Activated CD4-positive, alpha-beta T cell treated with anti-CD3 and anti-CD28 coated beads, Interleukin-2, amount 50 U/mL, for 16 hours (primary cell): Measurements from ENCODE around the gene FREM2.

Experiments
- DNase-seq: peaks from one replicate; pipeline ENCODE4 v3.0.0-alpha.2; 2020

Gene FREM2

DNA sequence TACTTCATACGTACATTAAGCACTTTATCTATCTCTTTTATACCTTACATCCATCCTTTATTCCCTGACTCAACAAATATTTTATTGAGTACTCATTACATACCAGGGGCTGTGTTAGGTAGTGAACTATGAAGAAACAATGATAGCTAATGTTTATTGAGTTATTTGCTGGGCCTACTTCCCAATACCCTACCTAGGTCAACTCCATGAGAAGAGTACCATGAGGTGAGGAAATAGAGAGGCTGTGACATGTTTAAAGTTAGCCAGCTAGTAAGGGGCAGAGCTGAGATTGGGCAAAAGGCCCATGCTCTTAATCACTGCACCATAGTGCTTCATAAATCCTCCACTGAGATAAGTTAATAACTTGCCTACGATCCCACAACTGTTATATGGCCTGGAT, 79.9 kb downstream of the FREM2 start:
- DNase-seq: no peak

DNA sequence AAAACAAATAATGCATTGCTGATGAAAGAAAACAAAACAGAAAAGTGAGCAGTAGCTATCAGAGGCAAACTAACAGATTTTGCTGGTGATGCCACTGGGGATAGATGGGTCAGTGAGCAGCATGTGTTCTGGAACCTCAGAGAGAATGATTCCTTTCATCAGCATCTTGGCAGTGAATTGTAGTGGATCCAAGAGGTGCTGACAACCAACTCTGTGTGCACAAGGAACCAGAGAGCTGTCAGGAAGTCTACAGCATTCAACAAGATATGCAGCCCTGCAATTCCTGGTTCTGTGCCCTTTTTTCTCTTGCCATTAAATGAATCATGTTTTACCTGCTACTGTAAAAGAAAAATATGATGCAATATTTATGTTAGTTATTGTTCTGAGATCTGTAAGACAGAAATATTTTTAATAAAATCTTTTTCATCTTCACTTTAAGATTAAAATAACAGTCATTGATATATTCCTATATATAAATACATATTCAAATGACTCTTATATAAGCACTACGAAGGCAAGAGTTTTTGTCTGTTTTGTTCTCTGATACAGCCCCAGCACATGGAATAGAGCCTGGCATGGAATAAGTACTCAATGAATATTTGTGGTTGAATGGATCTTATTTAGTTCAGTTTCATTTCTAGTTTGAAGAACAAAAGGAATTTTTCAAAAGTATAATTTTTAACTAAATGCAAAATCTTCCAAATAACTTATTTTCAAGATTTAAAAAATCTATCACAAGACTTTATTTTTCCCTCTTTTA, 80.8 kb downstream of the FREM2 start:
- no peak for DNase-seq

GRCh38 chr13:38769526-38769925, 82.6 kb downstream of the FREM2 start:
- no peak for DNase-seq

- DNase-seq: no peak
These were observed 88.2 kb downstream of the FREM2 start for GRCh38 chr13:38775085-38775484.

DNA sequence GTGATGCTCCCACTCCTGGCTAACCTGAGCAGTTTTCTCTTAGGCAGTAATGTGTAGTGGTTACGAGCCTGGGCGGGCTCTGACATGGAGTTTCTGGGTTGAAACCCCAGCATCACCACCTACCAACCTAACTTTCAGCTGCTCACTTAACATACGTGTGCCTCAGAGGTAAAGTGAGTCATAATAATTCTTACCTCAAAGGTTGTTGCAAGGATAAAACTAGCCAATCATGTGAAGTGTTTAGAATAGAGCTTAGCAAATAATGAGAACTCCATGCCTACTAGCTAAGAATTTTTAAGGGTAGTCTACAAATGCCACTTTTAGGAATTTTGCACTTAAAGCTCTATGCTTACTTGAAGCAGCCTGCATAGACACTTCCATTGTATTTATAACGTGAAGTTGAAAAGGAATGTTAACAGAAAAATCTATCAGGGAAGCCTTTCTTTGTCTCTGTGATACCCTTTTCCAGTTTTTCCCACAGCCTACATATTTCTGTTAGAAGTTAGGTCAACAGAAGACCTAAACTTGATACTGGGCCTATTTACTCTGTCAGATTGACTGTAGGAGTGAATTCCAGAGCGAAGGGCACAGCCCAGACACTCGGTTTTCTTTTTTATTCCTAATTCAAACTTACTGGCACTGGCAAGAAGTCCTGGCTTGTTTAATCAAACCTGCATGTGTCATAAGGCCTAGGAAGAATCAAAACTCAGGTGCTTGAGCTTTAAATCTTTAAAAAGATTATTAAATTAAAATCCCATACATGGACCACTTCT, 90.7 kb downstream of the FREM2 start:
- DNase-seq: no peak

GRCh38 chr13:38781539-38781938, 94.7 kb downstream of the FREM2 start:
- DNase-seq: no peak

- DNase-seq: no peak
These were observed 97.4 kb downstream of the FREM2 start for GRCh38 chr13:38784036-38784880.

- DNase-seq: no peak
These were observed 98.2 kb downstream of the FREM2 start for GRCh38 chr13:38785042-38785441.

- DNase-seq: no peak
These were observed 98.6 kb downstream of the FREM2 start for GRCh38 chr13:38785490-38785889.

DNA sequence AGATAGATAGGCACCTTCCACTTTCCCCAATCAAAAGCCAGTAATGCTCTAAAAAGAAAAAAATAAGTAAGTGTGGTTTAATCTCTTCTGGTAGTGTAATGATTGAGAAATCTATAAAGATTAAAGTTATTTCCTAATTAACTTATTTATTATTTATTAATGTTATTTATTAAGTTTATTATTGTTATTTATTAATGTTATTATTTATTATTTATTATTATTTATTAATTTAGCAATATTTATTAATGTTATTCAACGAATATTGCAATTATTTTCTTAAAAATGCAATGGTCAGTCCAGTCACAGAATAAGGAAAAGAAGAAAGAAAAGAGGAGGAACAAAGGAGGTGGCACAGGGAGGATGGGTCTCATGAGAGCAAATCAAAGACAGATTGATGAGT, 100.7 kb downstream of the FREM2 start:
- DNase-seq: no peak

GRCh38 chr13:38796890-38797289, 110.0 kb downstream of the FREM2 start:
- no peak for DNase-seq

DNA sequence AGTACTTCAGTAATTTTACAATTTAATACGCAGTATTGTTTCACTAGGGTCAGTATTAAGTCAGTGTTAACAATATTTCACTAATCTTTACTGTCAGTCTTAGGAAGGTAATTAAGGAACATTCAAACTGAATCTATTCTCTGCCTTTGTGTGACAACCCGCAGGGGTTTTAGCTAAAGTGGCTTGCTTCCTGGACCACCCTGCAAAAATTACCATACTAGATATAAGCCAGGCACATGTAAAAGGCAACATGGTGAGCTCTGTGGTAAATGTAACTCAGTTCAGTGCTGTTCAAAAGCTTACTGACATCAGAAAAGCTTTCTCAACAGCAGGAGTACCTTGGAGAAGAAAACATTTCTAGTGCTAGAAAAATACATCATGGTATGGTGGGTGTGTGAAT, 116.7 kb downstream of the FREM2 start:
- DNase-seq: no peak

DNA sequence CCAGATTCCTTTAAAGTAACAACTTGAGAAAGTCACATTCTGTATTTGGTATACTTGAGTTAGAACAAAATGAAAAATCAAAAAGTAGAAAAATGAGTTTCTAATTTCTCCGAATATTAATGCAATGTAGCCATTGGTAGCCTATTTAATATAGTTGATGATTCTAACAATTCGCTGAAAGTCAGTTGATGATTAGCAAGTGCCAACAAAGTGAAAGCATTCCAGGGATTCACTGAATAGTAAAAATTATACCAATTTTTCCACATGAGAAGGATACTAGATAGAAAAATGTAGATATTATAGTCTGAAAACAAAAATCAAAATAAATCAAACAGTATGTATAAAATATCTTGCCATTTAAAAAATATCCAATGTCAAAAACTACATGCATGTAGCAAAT, 117.2 kb downstream of the FREM2 start:
- no peak for DNase-seq

- DNase-seq: no peak
These were observed 117.7 kb downstream of the FREM2 start for GRCh38 chr13:38804536-38804935.

DNA sequence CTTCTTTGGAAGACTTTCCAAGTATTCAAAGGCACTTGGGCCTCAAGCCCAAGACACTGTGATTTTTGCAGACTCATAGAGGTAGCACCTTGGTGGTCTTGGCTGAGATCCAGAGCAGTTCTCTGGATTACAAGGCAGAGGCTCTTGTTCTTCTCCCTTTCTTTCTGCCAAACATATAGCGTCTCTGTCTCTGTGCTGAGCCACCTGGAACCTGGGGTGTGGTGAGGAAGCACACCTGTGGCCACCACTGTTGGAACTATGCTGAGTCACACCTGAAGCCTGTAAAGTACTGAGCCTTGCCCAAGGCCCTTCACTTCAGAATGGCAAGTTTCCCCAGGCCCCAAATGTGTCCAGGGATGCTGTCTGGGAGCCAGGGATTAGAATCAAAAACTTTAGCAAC, 127.5 kb downstream of the FREM2 start:
- DNase-seq: no peak

GRCh38 chr13:38819053-38819452, 132.2 kb downstream of the FREM2 start:
- DNase-seq: no peak

DNA sequence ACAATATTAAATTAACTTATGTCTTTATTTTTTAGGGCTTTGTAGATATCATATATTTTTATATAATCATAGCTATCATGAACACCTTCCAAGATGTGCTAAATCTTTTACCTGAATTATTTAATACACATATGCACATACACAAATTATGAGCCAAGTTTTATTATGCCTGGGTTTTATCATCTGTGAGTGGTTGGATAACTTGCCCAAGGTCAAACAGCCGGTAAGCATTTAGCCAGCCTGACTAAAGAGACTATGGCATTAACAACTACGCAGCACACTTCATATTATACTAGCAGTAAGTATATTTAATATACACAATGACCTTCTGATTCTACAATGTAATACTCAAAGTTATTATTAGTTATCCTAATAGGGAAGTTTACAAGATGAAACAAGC, 132.7 kb downstream of the FREM2 start:
- no peak for DNase-seq

DNA sequence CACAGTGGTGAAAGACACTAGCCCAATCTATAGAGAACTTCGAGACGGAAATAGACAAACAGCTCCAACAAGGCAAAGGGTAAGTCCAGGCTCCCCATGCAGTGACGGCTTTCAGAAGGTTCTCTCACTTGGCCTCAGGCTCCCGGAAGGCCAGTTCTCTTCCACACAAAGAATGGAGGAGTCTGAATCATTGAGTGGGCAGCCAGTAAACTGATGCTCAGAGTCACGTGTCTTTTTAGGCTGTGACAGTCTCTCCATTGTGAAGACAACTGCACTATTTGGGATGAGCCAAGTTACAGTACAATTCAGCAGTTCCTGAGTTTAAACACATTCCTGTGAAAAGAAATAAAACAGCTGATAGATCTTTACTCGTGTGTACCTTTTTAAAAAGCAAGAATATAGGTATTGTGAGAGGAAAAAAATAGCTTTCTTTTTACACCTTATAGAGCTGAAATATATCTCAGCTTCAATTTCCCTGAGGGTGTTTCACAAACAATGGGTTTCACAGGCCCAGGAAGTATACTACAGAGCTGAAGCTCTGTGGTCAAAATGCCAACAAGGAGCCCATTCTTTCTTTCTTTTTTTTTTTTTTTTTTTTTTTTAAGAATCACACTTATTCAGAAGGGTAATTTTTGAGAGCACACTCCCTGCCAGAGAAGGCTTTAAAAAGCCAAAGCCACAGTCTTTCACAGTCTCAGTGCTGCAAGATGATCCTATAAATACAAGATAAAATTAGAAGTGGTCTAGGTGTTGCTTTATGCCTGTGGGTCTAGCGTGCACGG, 135.1 kb downstream of the FREM2 start:
- no peak for DNase-seq

DNA sequence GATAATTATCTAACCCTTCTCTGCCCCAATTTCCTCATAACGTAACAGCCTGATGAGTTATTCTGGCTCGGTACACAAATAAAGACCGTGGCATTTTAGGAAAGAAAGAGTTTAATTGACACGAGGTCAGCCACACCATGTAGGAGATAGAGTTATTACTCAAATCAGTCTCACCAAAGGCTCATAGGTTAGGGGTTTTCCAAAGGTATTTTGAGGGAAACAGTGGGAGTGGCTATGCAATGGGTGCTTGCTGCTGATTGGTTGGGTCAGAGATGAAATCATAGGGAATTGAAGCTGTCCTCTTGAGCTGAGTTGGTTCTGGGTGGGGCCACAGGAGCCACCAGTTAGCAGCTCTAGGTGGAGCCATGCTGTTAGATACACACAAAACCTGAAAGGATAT, 137.5 kb downstream of the FREM2 start:
- peak; percentile 18 for DNase-seq

- no peak for DNase-seq
These were observed 139.4 kb downstream of the FREM2 start for GRCh38 chr13:38826182-38826813.

GRCh38 chr13:38830442-38831045, 143.7 kb downstream of the FREM2 start:
- DNase-seq: no peak

GRCh38 chr13:38844581-38844980, 157.7 kb downstream of the FREM2 start:
- DNase-seq: no peak
